K562 (cell line): ENCODE measurements around the gene CNNM4. TPM values are rescaled to one million over a fixed set of nuclear protein-coding genes. Genes with fewer than 3 reads are reported as not detected.
A peak's percentile ranks its signal among the peaks of the same experiment; 100 is the strongest.

Experiments
- ATAC-seq: fragments of 200-7000 bp; cut with Tn5 transposase; 3 replicates; pipeline ENCODE4 v1.9.1; 2020; ENCODE audit warnings: moderate library complexity
- BruUV-seq: library from RNA; stranded (reverse); fragments of 400-500 nt; replicated peaks from 2 replicates; lab custom pipeline; 2021; lab: Mats Ljungman, UMichigan
- CTCF ChIA-PET: fragments of 300-600 bp; formaldehyde crosslinking; extraction: SDS; loops from one replicate; lab custom pipeline; 2021; ENCODE audit warnings: low intra/inter-chr PET ratio; lab: Yijun Ruan, JAX
- POLR2A ChIA-PET: fragments of 300-600, 350-650 bp; sonication (Branson Sonifier 250); formaldehyde crosslinking; extraction: SDS; loops from one replicate; lab custom pipeline; 2021; ENCODE audit warnings: antibody characterized with exemption, inconsistent platforms; lab: Yijun Ruan, JAX
- DNase-seq, 4 experiments: peaks; one replicate each; pipeline versions ENCODE4 v3.0.0 to v3.0.0-alpha.2; 2011 to 2018; ENCODE audit warnings: low spot score in 3 of 4, mixed read lengths in 3 of 4; ENCODE audit errors: extremely low read depth in 1 of 4
- FAIRE-seq: peaks from 2 replicates; lab custom pipeline; 2011; peaks lifted over from hg19 to GRCh38; lab: Jason Lieb, UNC
- H2AFZ ChIP-seq: 2 replicates; pipeline ENCODE4 v1.6.0; 2011; ENCODE audit warnings: low read depth, low read length, control low read depth, inconsistent platforms
- H3K27ac ChIP-seq: fragments of 200-600 bp; 3 replicates; pipeline ENCODE4 v1.8.0; 2011; ENCODE audit warnings: low read depth, mild to moderate bottlenecking, control low read depth, inconsistent platforms, low read length, moderate library complexity, mixed read lengths; ENCODE audit errors: extremely low read depth
- H3K27me3 ChIP-seq, 2 experiments: fragments of 300-600 bp in 1 of 2; 2 replicates in 1 of 2; 3 replicates in 1 of 2; pipeline versions ENCODE4 v1.6.0 to v1.8.0; 2011; ENCODE audit warnings: inconsistent platforms in 2 of 2, low read length in 2 of 2, mild to moderate bottlenecking in 1 of 2, mixed read lengths in 1 of 2, moderate library complexity in 1 of 2; ENCODE audit not compliant: control insufficient read depth in 2 of 2, insufficient read depth in 2 of 2
- H3K36me3 ChIP-seq: fragments of 300-600 bp; 3 replicates; pipeline ENCODE4 v1.8.0; 2011; ENCODE audit warnings: mild to moderate bottlenecking, low read length, inconsistent platforms; ENCODE audit not compliant: control insufficient read depth, insufficient read depth
- H3K4me1 ChIP-seq, 2 experiments: fragments of 200-600 bp in 1 of 2; replicated peaks in 1 of 2; 2 replicates in 1 of 2; 3 replicates in 1 of 2; pipeline versions ENCODE4 v1.5.1 to v1.8.0; 2011; ENCODE audit warnings: inconsistent platforms in 2 of 2, low read length in 2 of 2, mild to moderate bottlenecking in 1 of 2, mixed read lengths in 1 of 2, moderate library complexity in 1 of 2; ENCODE audit not compliant: control insufficient read depth in 2 of 2, insufficient read depth in 2 of 2
- H3K4me2 ChIP-seq: 2 replicates; pipeline ENCODE4 v1.6.1; 2011; ENCODE audit warnings: low read length, control low read depth, inconsistent platforms, mixed read lengths; ENCODE audit not compliant: insufficient read depth
- H3K4me3 ChIP-seq: fragments of 200-600 bp; sonication (generic), shearing (Covaris generic); 2 replicates; pipeline ENCODE4 v1.5.1; 2016; ENCODE audit warnings: control low read depth, inconsistent platforms
- H3K79me2 ChIP-seq: fragments of 200-600 bp; 3 replicates; pipeline ENCODE4 v1.8.0; 2011; ENCODE audit warnings: low read length, inconsistent platforms; ENCODE audit not compliant: control insufficient read depth, insufficient read depth
- H3K9ac ChIP-seq, 2 experiments: 2 replicates each; pipeline versions ENCODE4 v1.6.0 to v1.6.1; 2011; ENCODE audit warnings: low read depth in 2 of 2, low read length in 2 of 2, control low read depth in 1 of 2, inconsistent platforms in 1 of 2, mild to moderate bottlenecking in 1 of 2, mixed read lengths in 1 of 2; ENCODE audit not compliant: insufficient read depth in 1 of 2
- H3K9me1 ChIP-seq: one replicate; pipeline ENCODE4 v1.6.0; 2011; ENCODE audit warnings: inconsistent platforms, mild to moderate bottlenecking, low read length, moderate library complexity; ENCODE audit not compliant: control insufficient read depth, insufficient read depth
- H3K9me3 ChIP-seq: replicated peaks from 2 replicates; pipeline ENCODE4 v1.5.1; 2011; ENCODE audit warnings: low read depth, low read length, inconsistent platforms; ENCODE audit not compliant: control insufficient read depth, insufficient read depth
- H4K20me1 ChIP-seq: replicated peaks from 2 replicates; pipeline ENCODE4 v1.6.1; 2011; ENCODE audit warnings: low read length, inconsistent platforms, mixed read lengths; ENCODE audit not compliant: control insufficient read depth, insufficient read depth
- CHD1 ChIP-seq: fragments of 200-600 bp; sonication (generic); IDR thresholded peaks from one replicate; pipeline ENCODE4 v1.6.1; 2012; ENCODE audit warnings: mild to moderate bottlenecking, moderate library complexity, low read length, inconsistent platforms
- CSDE1 ChIP-seq, 2 experiments: fragments of 450-650 bp; IDR thresholded peaks; 2 replicates each; pipeline ENCODE4 v1.6.1; 2016; ENCODE audit warnings: mild to moderate bottlenecking in 1 of 2
- ELK1 ChIP-seq: sonication (generic); formaldehyde crosslinking; IDR thresholded peaks from 2 replicates; pipeline ENCODE4 v1.8.1; 2022; ENCODE audit warnings: missing genetic modification reagents
- HDGF ChIP-seq: fragments of 450-650 bp; IDR thresholded peaks from 2 replicates; pipeline ENCODE4 v1.6.1; 2016
- HNRNPL ChIP-seq: fragments of 200-400 bp; formaldehyde crosslinking; IDR thresholded peaks from 2 replicates; pipeline ENCODE4 v1.6.1; 2017; ENCODE audit warnings: low read depth, mild to moderate bottlenecking, low read length
- RHOXF2B ChIP-seq: fragments of 250-450 bp; sonication (Bioruptor Pico); conservative IDR thresholded peaks from 2 replicates; pipeline ENCODE4 v1.5.1; 2021
- TBP ChIP-seq: optimal IDR thresholded peaks from 2 replicates; pipeline ENCODE3; 2011; ENCODE audit warnings: low read depth, low read length, improper control_type of control experiment
- ZBTB5 ChIP-seq: fragments of 450-650 bp; IDR thresholded peaks from 2 replicates; pipeline ENCODE4 v1.6.1; 2017; ENCODE audit warnings: antibody characterized with exemption
- ZNF324 ChIP-seq: fragments of 250-450 bp; sonication (Bioruptor Pico); IDR thresholded peaks from 2 replicates; pipeline ENCODE4 v1.4.0; 2020; ENCODE audit warnings: mild to moderate bottlenecking
- WGBS: fragments of 100-300 bp; shearing (Covaris generic); methylation state at CpG from one replicate; pipeline ENCODE4 v1.1.6; 2016; ENCODE audit warnings: low coverage, mixed read lengths; ENCODE audit not compliant: insufficient coverage; ENCODE audit errors: missing lambda C conversion rate; 5-methylcytosine and 5-hydroxymethylcytosine counted together
- in situ Hi-C: fragments of 300-500 bp; cut with MboI; formaldehyde crosslinking; loops from 4 replicates; pipeline ENCODE4 v1.15.0; 2018; ENCODE audit warnings: inconsistent platforms, mixed read lengths
- intact Hi-C: fragments of 100-400 bp; cut with micrococcal nuclease; formaldehyde crosslinking; loops from 2 replicates; pipeline ENCODE4 v1.14.2; 2022
- polyA plus RNA-seq, 8 experiments: library from polyadenylated mRNA; depleted of rRNA in 4 of 8; stranded (reverse) in 5 of 8; unstranded in 3 of 8; fragments of >200 nt; fragmentation: Nextera tagmentation in 2 of 8; fragmentation: Illumina TruSeq in 1 of 8; extraction: Ambion mirVana in 2 of 8; extraction: Trizol in 1 of 8; gene quantifications; 2 replicates each; pipeline versions ENCODE4 v1.2.1 to v1.2.3, GENCODE V29; 2011 to 2014; ENCODE audit warnings: inconsistent platforms in 1 of 8, missing spikeins in 1 of 8
- total RNA-seq, 7 experiments: library from RNA; depleted of rRNA in 6 of 7; stranded (reverse); fragments of >200 nt in 6 of 7; fragmentation: Illumina TruSeq in 2 of 7; extraction: Trizol in 2 of 7; gene quantifications; 2 replicates each; pipeline versions ENCODE4 v1.2.1 to v1.2.3, GENCODE V29; 2011 to 2021; ENCODE audit warnings: low replicate concordance in 1 of 7
- TF ChIP-seq, protein P1 (sequence below): fragments of 200-800 bp; sonication (Bioruptor generic); IDR thresholded peaks from 2 replicates; pipeline ENCODE4 v1.6.1; 2017; ENCODE audit warnings: missing genetic modification characterization, missing compliant biosample characterization

The CNNM4 gene
- total and polyA plus RNA-seq, 9 of the 15 experiments (the other 6 are each of a cell fraction or from before 2014, with no cell fraction given) = 0.96 to 6.3 (median 2.8) TPM

- TF ChIP-seq, protein P1, sequence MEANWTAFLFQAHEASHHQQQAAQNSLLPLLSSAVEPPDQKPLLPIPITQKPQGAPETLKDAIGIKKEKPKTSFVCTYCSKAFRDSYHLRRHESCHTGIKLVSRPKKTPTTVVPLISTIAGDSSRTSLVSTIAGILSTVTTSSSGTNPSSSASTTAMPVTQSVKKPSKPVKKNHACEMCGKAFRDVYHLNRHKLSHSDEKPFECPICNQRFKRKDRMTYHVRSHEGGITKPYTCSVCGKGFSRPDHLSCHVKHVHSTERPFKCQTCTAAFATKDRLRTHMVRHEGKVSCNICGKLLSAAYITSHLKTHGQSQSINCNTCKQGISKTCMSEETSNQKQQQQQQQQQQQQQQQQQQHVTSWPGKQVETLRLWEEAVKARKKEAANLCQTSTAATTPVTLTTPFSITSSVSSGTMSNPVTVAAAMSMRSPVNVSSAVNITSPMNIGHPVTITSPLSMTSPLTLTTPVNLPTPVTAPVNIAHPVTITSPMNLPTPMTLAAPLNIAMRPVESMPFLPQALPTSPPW (CRISPR knock-in tag) = peak; percentile 90
- TF ChIP-seq HNRNPL (peak; percentile 79; the same call in 1 of the 2 replicates), TBP (peak; percentile 42)
These were observed at the start of gene CNNM4 (continued) for GRCh38 chr2:96760036-96760985.

- ATAC-seq = 0 out of 3 replicates have a peak, but pooled peaks have one; percentile 56
- H2AFZ ChIP-seq = no peak overlapping the region
- no TSS peak for BruUV-seq
- 22% methylated on average over 3 of the region's 3 CpGs for WGBS
- no peak overlapping the region for H3K9ac ChIP-seq
- H3K4me3 ChIP-seq = no peak overlapping the region
- H3K9me1 ChIP-seq = no peaks in the 10 kb centered on the region
- in situ Hi-C loops = no loop called here
- H3K27ac ChIP-seq = peak overlapping the region; percentile 19; the same call in 1 of the 3 replicates
- DNase-seq = peak in 2 of 4 experiments; percentile 31 to 45
- CTCF ChIA-PET = no interaction called here
- no peaks in the 10 kb centered on the region for H3K79me2 ChIP-seq
- peak; percentile 81 for FAIRE-seq
- no peaks in the 10 kb centered on the region for H4K20me1 ChIP-seq
- no peaks in the 10 kb centered on the region for H3K27me3 ChIP-seq
- no peaks in the 10 kb centered on the region for H3K9me3 ChIP-seq
- H3K4me2 ChIP-seq = no peak overlapping the region
- peaks cover 54% of the 10 kb centered on the region for H3K36me3 ChIP-seq
- H3K4me1 ChIP-seq = peaks cover 0 to 4% of the 10 kb centered on the region in 2 experiments; a peak in 2 of 5 replicates
- intact Hi-C loops = no loop called here
- POLR2A ChIA-PET = interaction anchor here (0.6 to 1.5 kb wide), 5 partner anchors 10 to 190 kb away, joined by 3 to 4 read pairs (median 3); no protein-coding TSS in a partner anchor
- no peak for TF ChIP-seq RHOXF2B
- TF ChIP-seq HDGF = 0 out of 2 replicates have a peak, but pooled peaks have one; percentile 48
- TF ChIP-seq CSDE1 (IDR thresholded peaks at IDR 0.05) = no peak
- no peak for TF ChIP-seq ZBTB5
- no peak for TF ChIP-seq ZNF324 (CRISPR knock-in tag)
- TF ChIP-seq CHD1 = no peak
- TF ChIP-seq ELK1 = no peak
These were observed 49.7 kb upstream of the CNNM4 start for GRCh38 chr2:96710985-96711384.
